Neural progenitor cell (in vitro differentiated cells): Measurements from ENCODE around the gene KRT3.

Experiments
- EZH2phosphoT487 ChIP-seq: fragments of 200-600 bp; sonication (generic); IDR thresholded peaks from 2 replicates; pipeline ENCODE4 v1.6.1; 2017; ENCODE audit warnings: antibody characterized with exemption
- TF ChIP-seq, protein P1 (sequence below): fragments of 200-600 bp; sonication (generic); IDR thresholded peaks from 2 replicates; pipeline ENCODE4 v1.5.1; 2017; ENCODE audit warnings: antibody characterized with exemption, mild to moderate bottlenecking

DNA sequence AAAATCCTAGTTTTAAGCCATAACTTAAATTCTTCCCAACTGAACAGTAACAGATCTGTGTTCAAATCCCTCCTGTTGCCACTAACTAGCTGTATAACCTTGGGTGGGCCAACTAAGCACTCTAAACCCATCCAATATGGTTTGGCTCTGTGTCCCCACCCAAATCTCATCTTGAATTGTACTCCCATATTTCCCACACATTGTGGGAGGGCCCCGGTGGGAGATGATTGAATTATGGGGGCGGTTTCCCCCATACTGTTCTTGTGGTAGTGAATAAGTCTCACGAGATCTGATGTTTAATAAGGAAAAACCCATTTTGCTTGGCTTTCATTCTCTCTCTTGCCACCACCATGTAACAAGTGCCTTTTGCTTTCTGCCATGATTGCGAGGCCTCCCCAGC is 19.2 kb upstream of the KRT3 start:
- TF ChIP-seq, protein P1, sequence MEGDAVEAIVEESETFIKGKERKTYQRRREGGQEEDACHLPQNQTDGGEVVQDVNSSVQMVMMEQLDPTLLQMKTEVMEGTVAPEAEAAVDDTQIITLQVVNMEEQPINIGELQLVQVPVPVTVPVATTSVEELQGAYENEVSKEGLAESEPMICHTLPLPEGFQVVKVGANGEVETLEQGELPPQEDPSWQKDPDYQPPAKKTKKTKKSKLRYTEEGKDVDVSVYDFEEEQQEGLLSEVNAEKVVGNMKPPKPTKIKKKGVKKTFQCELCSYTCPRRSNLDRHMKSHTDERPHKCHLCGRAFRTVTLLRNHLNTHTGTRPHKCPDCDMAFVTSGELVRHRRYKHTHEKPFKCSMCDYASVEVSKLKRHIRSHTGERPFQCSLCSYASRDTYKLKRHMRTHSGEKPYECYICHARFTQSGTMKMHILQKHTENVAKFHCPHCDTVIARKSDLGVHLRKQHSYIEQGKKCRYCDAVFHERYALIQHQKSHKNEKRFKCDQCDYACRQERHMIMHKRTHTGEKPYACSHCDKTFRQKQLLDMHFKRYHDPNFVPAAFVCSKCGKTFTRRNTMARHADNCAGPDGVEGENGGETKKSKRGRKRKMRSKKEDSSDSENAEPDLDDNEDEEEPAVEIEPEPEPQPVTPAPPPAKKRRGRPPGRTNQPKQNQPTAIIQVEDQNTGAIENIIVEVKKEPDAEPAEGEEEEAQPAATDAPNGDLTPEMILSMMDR, result no peak
- TF ChIP-seq EZH2phosphoT487, result no peak
